Effector CD8-positive, alpha-beta T cell (primary cell): Measurements from ENCODE around the gene PLD1.
"Not testable (repeated sequence)": the region's sequence is repeated elsewhere in the genome, so short reads cannot be mapped to it uniquely, and the experiment has no call there.

Source experiments
- DNase-seq: peaks from one replicate; lab custom pipeline; 2025; lab: John Stamatoyannopoulos, UW

The PLD1 gene

GRCh38 chr3:171746320-171747222, 63.7 kb downstream of the PLD1 start:
- DNase-seq = not testable (repeated sequence)

DNA sequence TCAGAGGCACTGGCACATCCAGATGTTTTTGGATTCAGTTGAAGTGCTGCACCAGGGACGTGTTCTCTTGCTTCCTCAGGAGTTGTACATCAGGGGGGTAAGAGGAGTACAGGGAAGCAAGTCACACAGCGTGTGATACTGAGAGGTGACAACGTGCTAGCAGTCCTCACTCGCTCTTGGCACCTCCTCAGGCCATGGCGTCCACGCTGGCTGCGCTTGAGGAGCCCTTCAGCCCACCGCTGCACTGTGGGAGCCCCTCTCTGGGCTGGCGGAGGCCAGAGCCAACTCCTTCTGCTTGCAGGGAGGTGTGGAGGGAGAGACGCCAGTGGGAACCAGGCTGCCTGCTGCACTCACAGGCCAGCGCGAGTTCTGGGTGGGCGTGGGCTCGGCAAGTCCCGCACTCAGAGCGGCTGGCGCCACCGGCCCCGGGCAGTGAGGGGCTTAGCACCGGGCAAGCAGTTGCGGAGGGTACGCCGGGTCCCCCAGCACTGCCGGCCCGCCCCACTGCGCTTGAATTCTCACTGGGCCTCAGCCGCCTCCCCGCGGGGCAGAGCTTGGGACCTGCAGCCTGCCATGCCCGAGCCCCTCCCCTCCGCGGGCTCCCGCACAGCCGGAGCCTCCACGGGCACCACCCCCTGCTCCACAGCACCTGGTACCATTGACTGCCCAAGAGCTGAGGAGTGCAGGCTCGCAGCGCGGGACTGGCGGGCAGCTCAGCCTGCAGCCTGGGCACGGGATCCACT, 64.5 kb downstream of the PLD1 start:
- DNase-seq = no peak

DNA sequence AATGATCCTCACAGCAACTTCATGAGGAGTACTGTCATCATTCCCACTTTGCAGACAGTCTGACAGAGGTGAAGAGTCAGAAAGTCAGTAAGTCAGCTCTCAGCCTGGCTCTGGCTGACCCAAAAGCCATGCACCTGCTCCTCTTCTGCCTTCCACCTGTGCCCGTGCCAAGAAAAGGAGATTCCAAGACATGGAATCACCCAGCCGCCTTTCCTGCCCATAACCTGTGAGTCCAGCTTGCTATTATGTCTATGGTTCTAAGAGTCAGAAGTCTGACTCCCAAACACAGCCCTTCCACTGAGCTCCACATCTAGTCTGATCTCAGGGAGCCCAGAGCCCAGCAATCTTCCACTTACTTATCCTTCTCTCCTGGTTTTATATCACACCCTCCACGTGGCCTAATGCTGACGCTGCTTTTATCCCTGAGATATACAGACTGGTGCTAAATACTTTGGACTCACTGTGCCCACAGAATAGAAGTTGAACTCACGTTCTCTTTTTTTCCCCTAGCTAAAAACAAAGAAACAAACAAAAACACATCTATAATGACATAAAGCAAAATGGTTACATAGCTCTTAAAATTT, 66.0 kb downstream of the PLD1 start:
- no peak for DNase-seq

GRCh38 chr3:171743327-171744157, 66.7 kb downstream of the PLD1 start:
- no peak for DNase-seq

GRCh38 chr3:171741377-171741776, 68.9 kb downstream of the PLD1 start:
- DNase-seq = no peak

GRCh38 chr3:171736556-171736955, 73.7 kb downstream of the PLD1 start:
- DNase-seq = no peak

- DNase-seq = no peak
Measured at GRCh38 chr3:171733561-171733960, 76.7 kb downstream of the PLD1 start.

GRCh38 chr3:171732756-171733155, 77.5 kb downstream of the PLD1 start:
- DNase-seq = no peak

DNA sequence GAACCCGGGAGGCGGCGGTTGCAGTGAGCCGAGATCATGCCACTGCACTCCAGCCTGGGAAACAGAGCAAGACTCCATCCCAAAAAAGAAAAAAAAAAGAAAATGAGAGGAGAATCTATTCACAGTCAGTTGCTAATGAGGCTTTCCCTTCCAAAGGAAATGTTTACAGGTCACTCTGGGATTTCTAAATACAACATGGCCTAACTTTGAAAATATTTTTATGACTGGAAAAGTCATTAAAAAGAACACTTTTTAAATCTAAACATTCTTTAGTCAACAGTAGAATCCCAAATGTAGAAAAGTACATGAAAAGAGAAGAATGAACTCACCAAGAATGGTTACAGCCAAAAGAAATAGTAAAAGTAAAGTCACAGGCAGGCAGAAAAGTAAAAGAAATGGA, 78.6 kb downstream of the PLD1 start:
- no peak for DNase-seq

DNA sequence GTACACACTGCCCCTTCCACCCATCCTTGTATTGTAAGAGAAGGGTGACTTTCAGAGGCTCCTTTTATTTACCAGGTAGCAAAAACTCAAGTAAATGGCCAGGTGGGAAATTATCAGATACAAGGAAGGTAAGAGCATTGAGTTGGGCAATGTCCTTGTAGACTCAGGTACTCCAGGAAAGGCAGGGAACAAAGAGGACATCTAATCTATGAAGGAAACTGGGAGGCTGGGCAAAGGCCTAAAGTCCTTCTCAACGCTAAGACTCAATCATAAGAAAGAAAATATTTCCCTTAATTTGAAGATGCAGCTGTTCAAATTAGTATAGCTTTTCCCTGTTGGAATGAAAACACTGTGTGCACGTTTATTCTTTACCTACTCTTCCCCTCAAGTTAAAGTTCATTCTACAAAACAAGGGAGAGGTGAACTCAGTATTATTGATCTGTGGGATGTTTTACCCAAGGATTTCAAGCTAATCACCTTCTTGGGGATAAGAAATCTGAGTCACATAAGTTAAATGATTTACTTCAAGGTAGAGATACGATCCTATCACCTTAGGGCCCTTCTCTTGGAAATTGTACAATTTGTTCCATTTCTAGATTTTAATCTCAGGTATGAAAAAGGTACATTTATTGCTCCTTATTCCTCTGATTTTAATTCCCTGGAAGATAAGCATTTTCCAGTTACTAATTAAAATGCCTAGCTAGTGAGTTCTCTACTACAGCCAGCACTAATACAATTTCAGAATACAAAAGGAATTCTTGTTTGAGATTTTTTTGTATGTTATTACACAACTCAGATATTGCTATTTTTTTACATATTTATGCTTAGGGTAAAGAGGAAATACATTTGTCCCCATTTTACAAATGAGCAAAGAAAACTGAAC, 80.6 kb downstream of the PLD1 start:
- no peak for DNase-seq

DNA sequence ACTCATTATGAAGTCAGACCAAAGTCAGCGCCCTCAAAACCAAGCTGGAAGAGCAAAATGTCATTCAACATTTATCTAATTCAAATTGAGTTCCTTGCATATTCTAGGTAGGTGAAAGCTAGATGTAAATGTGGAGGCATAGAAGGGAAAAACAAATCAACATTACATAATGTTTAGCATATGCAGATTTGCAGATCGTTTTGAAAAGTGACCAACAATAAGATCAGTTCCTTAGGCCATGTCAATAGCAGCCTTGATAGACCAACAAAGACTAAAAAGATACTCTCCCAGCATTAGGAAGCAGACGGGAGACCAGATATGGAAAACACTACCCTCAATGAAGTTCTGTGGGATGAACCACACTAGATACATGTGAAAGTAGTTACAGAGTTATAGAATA, 83.0 kb downstream of the PLD1 start:
- DNase-seq = no peak

- DNase-seq = no peak
Measured at GRCh38 chr3:171718493-171719185, 91.6 kb downstream of the PLD1 start.

DNA sequence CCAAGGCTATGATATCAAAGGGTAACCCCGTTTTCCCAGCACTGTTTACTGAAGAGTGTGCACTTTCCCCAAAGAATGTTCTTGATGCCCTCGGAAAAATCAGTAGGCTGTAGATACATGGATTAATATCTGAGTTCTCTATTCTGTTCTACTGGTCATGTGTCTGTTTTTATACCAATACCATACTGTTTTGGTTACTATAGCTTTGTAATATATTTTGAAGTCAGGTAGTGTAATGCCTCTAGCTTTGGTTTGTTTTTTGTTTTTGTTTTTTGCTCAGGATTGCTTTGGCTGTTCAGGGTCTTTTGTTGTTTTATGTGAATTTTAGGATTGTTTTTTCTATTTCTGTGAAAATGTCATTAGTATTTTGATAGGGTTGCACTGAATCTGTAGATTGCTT, 95.1 kb downstream of the PLD1 start:
- DNase-seq = no peak

- no peak for DNase-seq
Measured at GRCh38 chr3:171712171-171712938, 97.9 kb downstream of the PLD1 start.

- no peak for DNase-seq
Measured at GRCh38 chr3:171711461-171712170, 98.7 kb downstream of the PLD1 start.

- DNase-seq = no peak
Measured at GRCh38 chr3:171710359-171710758, 99.9 kb downstream of the PLD1 start.

DNA sequence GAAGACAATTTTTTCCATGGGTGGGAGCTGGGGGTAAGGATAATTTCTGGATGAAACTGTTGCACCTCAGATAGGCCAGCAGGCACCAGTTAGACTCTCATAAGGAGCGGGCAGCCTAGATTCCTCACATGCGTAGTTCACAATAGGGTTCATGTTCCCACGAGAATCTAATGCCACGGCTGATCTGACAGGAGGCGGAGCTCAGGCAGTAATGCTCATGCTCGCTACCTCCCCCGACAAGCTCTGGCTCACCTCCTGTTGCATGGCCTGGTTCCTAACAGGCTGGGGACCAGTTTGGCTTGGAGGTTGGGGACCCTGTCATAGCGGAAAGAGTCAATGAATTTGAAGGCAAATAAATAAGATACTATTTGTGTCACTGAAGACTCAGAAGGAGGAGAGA, 105.5 kb downstream of the PLD1 start:
- DNase-seq = no peak

DNA sequence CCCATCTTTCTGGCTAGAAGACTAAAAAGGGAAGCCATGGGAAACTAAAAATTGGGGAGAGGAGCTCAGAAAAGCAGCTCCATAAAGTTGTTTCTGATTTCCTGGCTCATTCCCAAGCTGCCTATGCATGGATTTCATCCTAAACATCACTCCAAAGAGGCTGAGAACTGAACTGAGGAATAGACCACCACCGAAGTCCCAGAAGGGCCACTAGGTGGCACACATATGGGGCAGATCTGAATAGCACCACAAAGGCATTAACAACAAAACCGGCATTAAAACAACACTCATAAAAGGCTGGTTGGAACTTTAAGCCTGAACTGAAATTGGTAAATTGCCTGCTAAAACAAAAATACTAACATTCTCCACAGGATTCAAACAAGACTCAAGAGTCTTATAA, 106.3 kb downstream of the PLD1 start:
- DNase-seq = no peak

DNA sequence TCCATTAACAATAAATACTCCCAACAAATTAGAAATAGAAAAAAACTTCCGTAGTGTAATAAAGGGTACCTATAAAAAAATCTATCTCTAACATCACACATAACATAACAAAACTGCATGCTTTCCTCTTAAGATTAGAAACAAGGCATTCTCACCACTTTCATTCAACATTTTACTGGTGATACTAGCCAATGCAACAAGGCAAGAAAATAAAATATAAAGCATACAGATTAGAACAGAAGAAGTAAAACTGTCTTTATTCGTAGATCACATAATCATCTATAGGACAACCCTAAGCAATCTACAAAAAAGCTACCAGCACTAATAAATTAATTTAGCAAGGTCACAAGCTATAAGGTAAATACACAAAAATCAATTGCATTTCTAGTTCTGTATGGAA, 107.1 kb downstream of the PLD1 start:
- DNase-seq = no peak
